Measurements from ENCODE around the gene FAM193A. TPM values are rescaled to one million over a fixed set of nuclear protein-coding genes. Genes with fewer than 3 reads are reported as not detected.

The FAM193A gene
- polyA plus RNA-seq, 1 of the 3 experiments (the other 2 are of a cell fraction) = 9.2 TPM

- no peaks in the 10 kb centered on the region for H3K79me2 ChIP-seq (ENCODE audit: insufficient read depth)
- ChIA-PET CTCF (interaction anchor here (0.6 to 1.4 kb wide), 2 partner anchors 12 to 303 kb away, joined by 3 read pairs; no protein-coding TSS in a partner anchor), POLR2A (interaction anchor here (0.6 to 2.2 kb wide), 6 partner anchors 11 to 170 kb away, joined by 3 to 10 read pairs (median 4); partner anchors contain the start of genes SH3BP2 and TNIP2)
- H3K4me3 ChIP-seq (ENCODE audit: low read depth in 2 of 2, low read length in 1 of 2) = no peak overlapping the region
- no peak overlapping the region for H3K9ac ChIP-seq
- no peaks in the 10 kb centered on the region for H3K9me2 ChIP-seq
- H3K27ac ChIP-seq (ENCODE audit: low read depth in 2 of 2, low read length in 1 of 2) = peak overlapping the region in 1 of 2 experiments; percentile 74; a peak in 1 of 4 replicates
- H3K27me3 ChIP-seq (ENCODE audit: insufficient read depth) = no peaks in the 10 kb centered on the region
- TF ChIP-seq REST (IDR thresholded peaks at IDR 0.05; ENCODE audit: low read depth, low read length) (no peak), RXRA (IDR thresholded peaks at IDR 0.05; ENCODE audit: borderline replicate concordance, low read depth) (no peak), USF1 (IDR thresholded peaks at IDR 0.05; ENCODE audit: borderline replicate concordance, low read depth) (no peak), SIN3A (IDR thresholded peaks at IDR 0.05; ENCODE audit: borderline replicate concordance, low read depth, low read length) (no peak), POLR2AphosphoS5 (IDR thresholded peaks at IDR 0.05; ENCODE audit: low read depth, low read length) (no peak), EP300 (IDR thresholded peaks at IDR 0.05; ENCODE audit: borderline replicate concordance in 1 of 2, low read depth in 1 of 2, low read length in 1 of 2) (0 out of 4 replicates have a peak, but pooled peaks of 1 of the 2 experiments have one; percentile 32), TAF1 (IDR thresholded peaks at IDR 0.05; ENCODE audit: borderline replicate concordance, low read depth, low read length) (no peak), EZH2phosphoT487 (IDR thresholded peaks at IDR 0.05; ENCODE audit: borderline replicate concordance, low read depth) (no peak), GATA2 (CRISPR knock-in tag; IDR thresholded peaks at IDR 0.05) (no peak)
- no peak overlapping the region for H2AFZ ChIP-seq (ENCODE audit: low read depth)
- peak; percentile 74 for DNase-seq
- no peaks in the 10 kb centered on the region for H3K9me3 ChIP-seq
- peaks cover 3% of the 10 kb centered on the region for H3F3A ChIP-seq (replicated peaks; ENCODE audit: insufficient read depth)
- WGBS (ENCODE audit: low lambda C conversion rate) = 63% methylated on average over 11 of the region's 11 CpGs
- H3K36me3 ChIP-seq (replicated peaks in 1 of 2; ENCODE audit: control insufficient read depth in 1 of 2, insufficient read depth in 2 of 2, low read length in 1 of 2) = no peaks in the 10 kb centered on the region
- H4K20me1 ChIP-seq (ENCODE audit: insufficient read depth) = no peaks in the 10 kb centered on the region
- H3K4me1 ChIP-seq (ENCODE audit: control insufficient read depth in 1 of 2, insufficient read depth in 2 of 2, low read depth in 1 of 2, low read length in 1 of 2) = peaks cover 0 to 22% of the 10 kb centered on the region in 2 experiments; a peak in 1 of 4 replicates
- H3K4me2 ChIP-seq = no peak overlapping the region
These were observed 231.2 kb downstream of the FAM193A start for GRCh38 chr4:2767705-2768074.

GRCh38 chr4:2768124-2768523, 231.7 kb downstream of the FAM193A start:
- H3K4me2 ChIP-seq = no peak overlapping the region
- no peaks in the 10 kb centered on the region for H3K27me3 ChIP-seq (ENCODE audit: insufficient read depth)
- no peaks in the 10 kb centered on the region for H3K9me2 ChIP-seq
- H3K36me3 ChIP-seq (replicated peaks in 1 of 2; ENCODE audit: control insufficient read depth in 1 of 2, insufficient read depth in 2 of 2, low read length in 1 of 2) = no peaks in the 10 kb centered on the region
- H3K4me1 ChIP-seq (ENCODE audit: control insufficient read depth in 1 of 2, insufficient read depth in 2 of 2, low read depth in 1 of 2, low read length in 1 of 2) = peaks cover 0 to 22% of the 10 kb centered on the region in 2 experiments; a peak in 1 of 4 replicates
- POLR2A ChIA-PET = interaction anchor here (0.6 to 2.2 kb wide), 6 partner anchors 12 to 170 kb away, joined by 3 to 10 read pairs (median 4); partner anchors contain the start of genes SH3BP2 and TNIP2
- DNase-seq = no peak
- H2AFZ ChIP-seq (ENCODE audit: low read depth) = no peak overlapping the region
- peaks cover 3% of the 10 kb centered on the region for H3F3A ChIP-seq (replicated peaks; ENCODE audit: insufficient read depth)
- peak overlapping the region in 1 of 2 experiments; percentile 74; a peak in 1 of 4 replicates for H3K27ac ChIP-seq (ENCODE audit: low read depth in 2 of 2, low read length in 1 of 2)
- CTCF ChIA-PET = interaction anchor here (0.6 to 1.4 kb wide), 3 partner anchors 11 to 304 kb away, joined by 3 to 4 read pairs (median 3); no protein-coding TSS in a partner anchor
- no peak overlapping the region for H3K4me3 ChIP-seq (ENCODE audit: low read depth in 2 of 2, low read length in 1 of 2)
- 78% methylated on average over 9 of the region's 9 CpGs for WGBS (ENCODE audit: low lambda C conversion rate)
- H4K20me1 ChIP-seq (ENCODE audit: insufficient read depth) = no peaks in the 10 kb centered on the region
- H3K9me3 ChIP-seq = no peaks in the 10 kb centered on the region
- no peak overlapping the region for H3K9ac ChIP-seq
- H3K79me2 ChIP-seq (ENCODE audit: insufficient read depth) = no peaks in the 10 kb centered on the region
- TF ChIP-seq MXI1 (IDR thresholded peaks at IDR 0.05; ENCODE audit: low read depth, low read length) (no peak), REST (IDR thresholded peaks at IDR 0.05; ENCODE audit: low read depth, low read length) (no peak), IRF3 (IDR thresholded peaks at IDR 0.05; ENCODE audit: low read depth, low read length) (no peak), NRF1 (IDR thresholded peaks at IDR 0.05; ENCODE audit: low read depth, low read length) (no peak), TAF1 (IDR thresholded peaks at IDR 0.05; ENCODE audit: borderline replicate concordance, low read depth, low read length) (no peak), FOXM1 (IDR thresholded peaks at IDR 0.05; ENCODE audit: low read depth) (no peak), MEF2A (IDR thresholded peaks at IDR 0.05; ENCODE audit: borderline replicate concordance, low read depth) (no peak), EZH2phosphoT487 (IDR thresholded peaks at IDR 0.05; ENCODE audit: borderline replicate concordance, low read depth) (no peak)

Measured in SK-N-SH (cell line).